ENCODE data around the gene P2RY12. TPM values are rescaled to one million over a fixed set of nuclear protein-coding genes. Genes with fewer than 3 reads are reported as not detected.

Gene P2RY12
- total RNA-seq, 1 experiment from 2014 or later: not detected

- H3K9me3 ChIP-seq: no peaks in the 10 kb centered on the region
- H3K4me1 ChIP-seq: no peaks in the 10 kb centered on the region
- intact Hi-C loops (cut with micrococcal nuclease; ENCODE audit: unreplicated experiment): no loop called here
- H3K27me3 ChIP-seq (replicated peaks; ENCODE audit: control insufficient read depth, insufficient read depth, low read length): no peaks in the 10 kb centered on the region
- no peak for DNase-seq
- TF ChIP-seq CTCF (IDR thresholded peaks at IDR 0.05; ENCODE audit: insufficient read depth in 1 of 2, low read depth in 1 of 2, low read length in 1 of 2, severe bottlenecking in 1 of 2, unreplicated experiment in 1 of 2): no peak
- no peaks in the 10 kb centered on the region for H3K36me3 ChIP-seq (ENCODE audit: control insufficient read depth, insufficient read depth, low read length)
- peaks cover 6% of the 10 kb centered on the region for H3K4me1 Mint-ChIP-seq (ENCODE audit: low read depth, unreplicated experiment)
- no TSS peak for BruUV-seq (replicated peaks)
- POLR2A ChIA-PET: no interaction called here
- H3K9me3 Mint-ChIP-seq (ENCODE audit: unreplicated experiment): no peaks in the 10 kb centered on the region
- CTCF ChIA-PET: no interaction called here
- H3K27me3 Mint-ChIP-seq (ENCODE audit: insufficient read depth, unreplicated experiment): no peaks in the 10 kb centered on the region
- H3K27ac Mint-ChIP-seq (ENCODE audit: unreplicated experiment): no peak overlapping the region
- peaks cover 12% of the 10 kb centered on the region for H3K36me3 Mint-ChIP-seq (ENCODE audit: insufficient read depth, unreplicated experiment)
- H3K4me3 Mint-ChIP-seq (ENCODE audit: unreplicated experiment): no peak overlapping the region
- H3K4me3 ChIP-seq (ENCODE audit: low read depth, low read length): no peak overlapping the region
Measured at GRCh38 chr3:151383956-151384355, 597 bp downstream of the P2RY12 start.

- no peaks in the 10 kb centered on the region for H3K9me3 Mint-ChIP-seq (ENCODE audit: unreplicated experiment)
- intact Hi-C loops (cut with micrococcal nuclease; ENCODE audit: unreplicated experiment): no loop called here
- DNase-seq: no peak
- Histone ChIP-seq H3K4me1 (no peaks in the 10 kb centered on the region), H3K4me3 (ENCODE audit: low read depth, low read length) (no peak overlapping the region), H3K27me3 (replicated peaks; ENCODE audit: control insufficient read depth, insufficient read depth, low read length) (no peaks in the 10 kb centered on the region), H3K36me3 (ENCODE audit: control insufficient read depth, insufficient read depth, low read length) (no peaks in the 10 kb centered on the region), H3K9me3 (no peaks in the 10 kb centered on the region)
- H3K27me3 Mint-ChIP-seq (ENCODE audit: insufficient read depth, unreplicated experiment): no peaks in the 10 kb centered on the region
- ChIA-PET CTCF (no interaction called here), POLR2A (no interaction called here)
- H3K27ac Mint-ChIP-seq (ENCODE audit: unreplicated experiment): no peak overlapping the region
- no TSS peak for BruUV-seq (replicated peaks)
- no peak overlapping the region for H3K4me3 Mint-ChIP-seq (ENCODE audit: unreplicated experiment)
- H3K36me3 Mint-ChIP-seq (ENCODE audit: insufficient read depth, unreplicated experiment): peaks cover 12% of the 10 kb centered on the region
- H3K4me1 Mint-ChIP-seq (ENCODE audit: low read depth, unreplicated experiment): peaks cover 6% of the 10 kb centered on the region
- TF ChIP-seq CTCF (IDR thresholded peaks at IDR 0.05; ENCODE audit: insufficient read depth in 1 of 2, low read depth in 1 of 2, low read length in 1 of 2, severe bottlenecking in 1 of 2, unreplicated experiment in 1 of 2): no peak
Measured at GRCh38 chr3:151383111-151383510, 1.4 kb downstream of the P2RY12 start.

- ChIA-PET POLR2A (interaction anchor here (0.6 kb wide), 1 partner anchor 19 kb away, joined by 3 read pairs; no protein-coding TSS in a partner anchor), CTCF (no interaction called here)
- H3K36me3 ChIP-seq (ENCODE audit: control insufficient read depth, insufficient read depth, low read length): no peaks in the 10 kb centered on the region
- H3K4me3 ChIP-seq (ENCODE audit: low read depth, low read length): no peak overlapping the region
- H3K4me1 Mint-ChIP-seq (ENCODE audit: low read depth, unreplicated experiment): peaks cover 6% of the 10 kb centered on the region
- intact Hi-C loops (cut with micrococcal nuclease; ENCODE audit: unreplicated experiment): no loop called here
- no peaks in the 10 kb centered on the region for H3K9me3 Mint-ChIP-seq (ENCODE audit: unreplicated experiment)
- peaks cover 16% of the 10 kb centered on the region for H3K36me3 Mint-ChIP-seq (ENCODE audit: insufficient read depth, unreplicated experiment)
- no peaks in the 10 kb centered on the region for H3K27me3 Mint-ChIP-seq (ENCODE audit: insufficient read depth, unreplicated experiment)
- no peak for DNase-seq
- H3K27me3 ChIP-seq (replicated peaks; ENCODE audit: control insufficient read depth, insufficient read depth, low read length): no peaks in the 10 kb centered on the region
- H3K27ac Mint-ChIP-seq (ENCODE audit: unreplicated experiment): no peak overlapping the region
- no peak overlapping the region for H3K4me3 Mint-ChIP-seq (ENCODE audit: unreplicated experiment)
- no TSS peak for BruUV-seq (replicated peaks)
- H3K9me3 ChIP-seq: no peaks in the 10 kb centered on the region
- H3K4me1 ChIP-seq: no peaks in the 10 kb centered on the region
- TF ChIP-seq CTCF (IDR thresholded peaks at IDR 0.05; ENCODE audit: insufficient read depth in 1 of 2, low read depth in 1 of 2, low read length in 1 of 2, severe bottlenecking in 1 of 2, unreplicated experiment in 1 of 2): no peak
Measured at GRCh38 chr3:151382671-151383070, 1.9 kb downstream of the P2RY12 start.

Data from Caco-2 (cell line).